PC-3 (cell line): ENCODE results near the gene CCSER2.

Experiments used
- EZH2 ChIP-seq: fragments of 300-600 bp; sonication (generic); IDR thresholded peaks from one replicate; pipeline ENCODE4 v1.6.1; 2017; ENCODE audit warnings: antibody characterized with exemption, mild to moderate bottlenecking, low read length; ENCODE audit not compliant: unreplicated experiment
- TF ChIP-seq, protein P1 (sequence below): fragments of 300-600 bp; sonication (generic); conservative IDR thresholded peaks from 2 replicates; pipeline ENCODE4 v1.5.1; 2017; ENCODE audit warnings: antibody characterized with exemption, low read depth, mild to moderate bottlenecking, low read length

DNA sequence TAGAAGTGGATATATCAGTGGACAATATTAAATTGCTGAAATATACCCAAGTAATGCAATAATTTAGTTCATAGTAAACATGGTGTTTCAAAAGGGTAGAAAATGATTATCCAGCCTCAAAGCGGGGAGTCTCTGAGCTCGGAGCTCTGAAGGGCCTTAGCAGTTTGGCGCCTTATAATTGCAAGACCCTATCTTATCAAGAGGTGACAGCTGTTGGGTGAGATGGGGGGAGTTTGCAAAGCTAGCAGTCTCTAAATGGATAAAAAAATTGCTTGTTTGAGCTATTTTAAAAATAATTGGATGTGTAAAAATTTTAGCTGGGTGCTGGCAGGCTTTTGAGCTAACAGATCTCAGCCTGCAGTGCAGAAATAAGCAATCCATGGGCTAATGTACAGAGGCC, 219.2 kb downstream of the CCSER2 start:
- TF ChIP-seq, protein P1, sequence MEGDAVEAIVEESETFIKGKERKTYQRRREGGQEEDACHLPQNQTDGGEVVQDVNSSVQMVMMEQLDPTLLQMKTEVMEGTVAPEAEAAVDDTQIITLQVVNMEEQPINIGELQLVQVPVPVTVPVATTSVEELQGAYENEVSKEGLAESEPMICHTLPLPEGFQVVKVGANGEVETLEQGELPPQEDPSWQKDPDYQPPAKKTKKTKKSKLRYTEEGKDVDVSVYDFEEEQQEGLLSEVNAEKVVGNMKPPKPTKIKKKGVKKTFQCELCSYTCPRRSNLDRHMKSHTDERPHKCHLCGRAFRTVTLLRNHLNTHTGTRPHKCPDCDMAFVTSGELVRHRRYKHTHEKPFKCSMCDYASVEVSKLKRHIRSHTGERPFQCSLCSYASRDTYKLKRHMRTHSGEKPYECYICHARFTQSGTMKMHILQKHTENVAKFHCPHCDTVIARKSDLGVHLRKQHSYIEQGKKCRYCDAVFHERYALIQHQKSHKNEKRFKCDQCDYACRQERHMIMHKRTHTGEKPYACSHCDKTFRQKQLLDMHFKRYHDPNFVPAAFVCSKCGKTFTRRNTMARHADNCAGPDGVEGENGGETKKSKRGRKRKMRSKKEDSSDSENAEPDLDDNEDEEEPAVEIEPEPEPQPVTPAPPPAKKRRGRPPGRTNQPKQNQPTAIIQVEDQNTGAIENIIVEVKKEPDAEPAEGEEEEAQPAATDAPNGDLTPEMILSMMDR, result no peak
- TF ChIP-seq EZH2, result no peak
